SH-SY5Y (cell line): ENCODE measurements around the gene SLX4.

Source experiments
- GATA2 ChIP-seq: IDR thresholded peaks from 2 replicates; pipeline ENCODE4 v1.6.1; 2011; ENCODE audit warnings: mild to moderate bottlenecking, low read depth, low read length
- GATA3 ChIP-seq: IDR thresholded peaks from 2 replicates; pipeline ENCODE4 v1.6.1; 2011; ENCODE audit warnings: low read depth, mild to moderate bottlenecking, low read length, moderate library complexity

Gene SLX4

DNA sequence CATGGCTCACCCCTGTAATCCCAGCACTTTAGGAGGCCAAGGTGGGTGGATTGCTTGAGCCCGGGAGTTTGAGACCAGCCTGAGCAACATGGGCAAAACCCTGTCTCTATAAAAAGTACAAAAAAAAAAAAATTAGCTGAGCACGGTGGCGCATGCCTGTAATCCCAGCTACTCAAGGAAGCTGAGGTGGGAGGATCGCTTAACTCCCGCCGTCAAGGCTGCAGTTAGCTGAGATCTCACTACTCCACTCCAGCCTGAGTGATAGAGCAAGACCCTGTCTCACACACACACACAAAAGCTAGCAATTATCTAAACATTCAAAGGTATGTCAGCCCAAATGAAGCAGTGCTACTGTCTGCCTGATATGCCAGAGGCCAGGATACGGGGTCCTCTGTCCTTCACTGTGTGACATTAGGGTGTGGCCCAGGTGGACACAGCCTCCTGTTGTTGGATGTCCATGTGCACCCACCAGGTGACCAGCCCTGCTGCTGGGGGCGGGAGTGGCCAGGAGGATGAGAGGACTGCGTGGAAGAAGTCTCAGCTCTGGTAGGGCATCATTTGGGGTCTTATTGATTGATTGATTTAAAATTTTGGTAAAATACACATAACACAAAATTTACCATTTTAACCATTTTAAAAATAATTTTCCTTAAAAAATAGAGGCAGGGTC is 38.1 kb downstream of the SLX4 start:
- TF ChIP-seq GATA2 = no peak
- no peak for TF ChIP-seq GATA3

DNA sequence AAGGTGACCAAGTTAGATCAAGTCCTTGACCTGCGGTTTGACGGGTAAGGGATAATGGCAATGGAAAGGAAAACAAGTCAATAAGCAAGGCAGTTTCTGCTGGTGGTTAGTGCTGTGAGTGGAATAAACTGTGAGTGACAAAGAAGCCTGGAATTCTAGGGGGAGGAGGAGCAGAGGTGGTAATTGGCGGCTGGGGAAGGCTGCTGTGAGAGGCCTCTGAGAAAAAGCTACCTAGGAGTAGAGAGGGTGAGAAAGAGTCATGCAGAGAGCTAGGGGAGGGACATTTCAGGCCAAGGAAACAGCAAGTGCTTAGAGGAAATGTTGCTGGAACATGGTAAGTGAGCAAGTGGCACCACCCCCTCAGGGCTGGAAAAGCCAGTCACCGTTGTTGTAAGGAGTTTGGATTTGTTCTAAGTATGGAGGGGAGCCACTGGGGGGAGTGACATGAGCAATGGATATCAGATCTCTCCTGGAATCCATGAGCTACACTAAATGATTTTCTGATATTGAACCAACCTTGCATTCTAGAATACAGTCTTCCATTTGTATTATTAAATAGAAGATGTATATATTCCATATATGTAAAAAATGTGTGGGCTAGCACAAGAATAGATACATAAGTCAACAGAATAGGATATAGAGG is 40.9 kb downstream of the SLX4 start:
- TF ChIP-seq GATA2 (no peak), GATA3 (no peak)

DNA sequence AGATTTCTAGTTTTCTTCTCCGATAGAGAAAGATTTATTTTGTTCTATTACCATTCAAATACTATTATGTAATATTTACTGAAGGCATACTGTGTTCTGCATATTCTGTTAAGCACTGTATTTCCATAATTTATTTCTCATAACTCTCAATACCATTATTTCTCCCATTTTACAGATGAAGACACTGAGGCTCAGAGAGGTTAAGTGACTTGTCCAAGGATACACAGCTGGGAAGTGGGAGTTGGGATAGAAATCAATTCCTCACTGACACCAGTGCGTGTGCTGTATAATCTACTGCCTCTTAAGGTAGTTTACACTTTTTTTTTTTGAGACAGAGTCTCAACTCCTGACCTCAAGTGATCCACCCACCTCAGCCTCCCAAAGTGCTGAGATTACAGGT is 41.6 kb downstream of the SLX4 start:
- TF ChIP-seq GATA3 (no peak), GATA2 (no peak)

DNA sequence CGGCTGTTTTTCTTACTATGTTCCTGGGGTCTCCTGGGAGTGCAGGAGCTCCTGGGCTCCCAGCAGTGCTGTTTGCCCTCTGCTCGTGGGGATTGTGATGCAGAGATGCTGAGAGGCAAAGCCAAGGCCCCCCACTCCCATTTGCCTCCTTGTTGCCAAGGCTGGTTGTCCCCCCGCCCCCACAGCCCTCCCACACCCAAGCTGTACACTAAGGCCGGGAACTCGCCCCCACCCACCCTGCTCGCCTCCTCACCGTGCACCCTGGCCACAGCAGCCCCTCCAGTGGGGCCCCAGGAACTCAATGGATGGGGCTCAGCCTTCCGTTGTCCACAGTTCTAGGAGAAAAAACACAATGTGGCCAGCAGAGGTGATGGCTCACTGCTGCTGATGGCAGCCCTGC is 44.4 kb downstream of the SLX4 start:
- TF ChIP-seq GATA3 = no peak

DNA sequence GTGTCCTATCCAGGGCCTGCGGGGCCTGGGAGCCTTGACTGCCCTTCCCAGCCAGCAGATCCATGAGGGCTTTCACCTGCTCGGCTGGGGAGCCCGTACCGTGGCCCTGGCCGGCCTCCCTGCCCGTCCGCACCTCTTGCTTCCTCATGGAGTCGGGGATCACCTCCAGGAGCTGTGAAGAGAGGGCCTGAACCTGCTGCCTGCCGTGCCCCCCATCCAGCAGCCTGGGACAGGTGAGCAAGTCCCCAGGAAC is 46.6 kb downstream of the SLX4 start:
- TF ChIP-seq GATA2 = no peak
- TF ChIP-seq GATA3 = no peak

DNA sequence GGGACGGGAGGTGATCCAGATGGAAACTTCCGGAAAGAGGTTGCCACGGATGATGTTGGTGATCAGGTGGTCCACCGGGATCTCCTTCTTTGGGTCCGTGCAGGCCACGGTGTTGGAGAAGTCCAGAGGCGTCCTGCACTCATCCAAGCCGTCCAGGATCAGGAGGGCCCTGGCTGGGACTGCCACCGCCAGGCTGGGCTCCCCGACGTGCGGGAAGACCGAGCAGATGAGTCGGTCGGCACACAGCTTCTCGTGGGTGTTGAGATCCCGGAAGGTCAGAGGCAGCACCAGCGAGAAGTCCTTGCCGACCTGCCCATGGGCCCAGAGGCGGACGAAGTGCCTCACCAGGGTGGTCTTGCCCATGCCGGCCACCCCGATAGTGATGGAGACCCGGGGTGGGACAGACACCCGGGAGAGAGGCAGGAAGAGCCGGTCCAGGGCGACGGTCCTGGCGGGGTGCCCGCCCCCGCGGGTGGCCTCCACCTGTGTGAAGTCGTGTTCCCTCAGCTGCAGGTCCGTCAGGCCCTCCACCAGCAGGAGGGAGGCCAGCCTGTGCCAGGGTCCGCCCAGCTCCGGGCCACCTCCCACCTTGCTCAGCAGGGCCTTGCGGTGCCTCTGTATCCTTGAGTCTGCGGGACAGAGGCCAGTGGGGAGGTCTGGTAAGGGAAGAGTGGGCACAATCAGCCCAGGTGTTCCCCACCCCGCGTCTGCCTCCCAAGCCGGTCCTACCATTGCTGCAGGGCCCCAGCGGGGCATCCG is 47.1 kb downstream of the SLX4 start:
- TF ChIP-seq GATA3 (no peak), GATA2 (no peak)

DNA sequence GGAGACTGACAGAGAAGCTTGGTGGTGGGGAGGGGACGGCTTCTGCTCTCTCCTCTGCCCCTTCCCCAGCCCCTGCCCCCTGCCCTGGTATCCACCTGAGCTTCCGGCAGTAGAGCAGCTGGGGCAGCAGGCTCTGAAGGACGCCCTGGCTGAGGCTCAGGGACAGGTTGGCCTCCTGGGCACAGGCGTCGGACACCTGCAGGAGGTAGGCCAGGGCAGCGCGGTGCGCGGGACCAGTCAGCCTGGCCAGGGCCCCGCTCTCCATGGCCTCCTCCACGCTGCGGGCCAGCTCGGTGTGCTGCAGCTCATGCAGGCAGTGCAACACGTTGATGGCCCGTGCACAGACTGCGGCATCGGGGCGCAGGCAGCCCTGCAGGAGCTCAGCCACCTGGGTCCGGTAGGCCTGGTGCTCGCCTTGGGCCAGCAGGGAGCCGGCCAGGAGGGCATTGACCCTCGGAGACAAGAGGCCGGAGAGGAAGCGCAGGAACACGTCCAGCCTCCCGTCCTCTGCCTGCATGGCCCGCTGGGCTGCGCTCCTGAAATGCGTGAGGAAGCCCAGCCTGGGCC is 48.4 kb downstream of the SLX4 start:
- no peak for TF ChIP-seq GATA3
- TF ChIP-seq GATA2 = no peak

DNA sequence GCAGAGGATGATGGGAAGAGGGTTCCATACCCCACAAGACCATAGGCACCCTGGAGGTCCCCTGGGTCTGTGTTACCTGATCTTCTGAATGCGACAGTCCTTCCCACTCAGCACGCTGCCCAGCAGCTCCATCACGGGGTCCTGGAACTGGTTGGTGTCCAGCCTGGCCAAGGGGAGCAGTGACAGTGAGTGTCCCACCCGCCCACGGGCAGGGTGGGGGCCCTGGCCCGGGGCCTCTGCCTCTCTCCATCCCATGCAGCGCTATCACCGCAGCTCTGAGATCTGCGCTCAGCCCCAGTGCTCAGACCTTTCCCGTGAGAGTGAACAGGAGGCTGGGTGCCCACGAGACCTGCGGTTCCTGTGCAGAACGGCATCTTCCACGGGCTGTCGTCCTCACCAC is 49.8 kb downstream of the SLX4 start:
- TF ChIP-seq GATA2 (no peak), GATA3 (no peak)

DNA sequence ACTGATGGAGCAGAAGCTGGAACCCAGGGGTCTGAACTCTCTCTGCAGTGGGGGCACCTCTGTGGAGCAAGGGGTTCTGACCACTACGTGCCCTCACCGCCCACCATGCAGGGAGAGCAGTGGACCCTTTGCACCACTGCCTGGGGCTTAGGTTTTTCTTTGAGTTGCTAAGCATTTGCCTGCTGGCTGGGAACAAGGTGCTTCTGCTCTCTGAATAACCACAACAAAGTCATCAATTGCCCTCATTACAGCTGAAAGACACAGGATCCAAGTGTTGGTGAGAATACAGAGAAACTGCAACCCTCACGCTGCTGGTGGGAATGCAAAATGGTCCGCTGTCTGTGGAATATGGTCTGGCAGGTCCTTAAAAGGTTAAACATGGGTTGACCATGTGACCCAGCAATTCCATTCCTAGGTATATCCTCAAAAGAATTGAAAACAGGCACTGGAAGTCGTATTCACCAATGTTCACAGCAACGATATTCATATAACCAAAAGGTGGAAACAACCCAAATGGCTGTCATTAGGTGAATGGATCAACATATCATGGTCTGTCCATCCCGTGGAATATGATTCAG is 57.0 kb downstream of the SLX4 start:
- TF ChIP-seq GATA3 (no peak), GATA2 (no peak)

DNA sequence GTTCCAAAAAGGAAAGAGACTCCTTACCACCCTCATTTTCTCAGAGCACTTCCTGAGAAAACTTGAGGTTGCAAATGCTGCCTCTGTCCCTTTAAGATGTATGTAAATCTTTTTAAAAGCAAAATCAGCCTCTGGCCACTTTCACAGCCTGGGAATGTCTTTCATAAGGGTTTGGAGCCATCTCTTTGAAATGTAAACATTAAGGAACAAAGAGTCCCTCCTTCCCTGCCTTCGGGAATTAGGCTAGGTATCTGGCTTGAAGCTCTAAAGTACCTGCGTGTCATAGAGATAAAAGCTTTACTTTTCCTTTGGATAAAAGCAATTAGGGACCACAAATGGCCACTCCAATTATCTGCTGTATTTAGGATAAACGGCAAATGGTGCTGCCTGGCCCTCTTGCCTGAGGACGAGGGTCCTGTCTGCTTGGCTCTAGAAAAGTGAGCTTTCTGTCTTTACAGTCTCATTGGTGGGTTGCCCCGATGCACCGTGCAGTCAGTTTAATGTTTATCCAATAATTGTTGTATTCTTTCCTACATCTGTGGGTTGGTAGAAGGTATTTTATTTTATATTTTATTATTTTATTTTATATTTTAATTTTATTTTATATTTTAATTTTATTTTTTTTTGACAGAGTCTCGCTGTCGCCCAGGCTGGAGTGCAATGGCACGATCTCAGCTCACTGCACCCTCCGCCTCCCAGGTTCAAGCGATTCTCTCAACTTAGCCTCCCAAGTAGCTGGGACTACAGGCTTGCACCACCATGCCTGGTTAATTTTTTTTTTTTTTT is 58.1 kb downstream of the SLX4 start:
- TF ChIP-seq GATA2 = no peak
- no peak for TF ChIP-seq GATA3

DNA sequence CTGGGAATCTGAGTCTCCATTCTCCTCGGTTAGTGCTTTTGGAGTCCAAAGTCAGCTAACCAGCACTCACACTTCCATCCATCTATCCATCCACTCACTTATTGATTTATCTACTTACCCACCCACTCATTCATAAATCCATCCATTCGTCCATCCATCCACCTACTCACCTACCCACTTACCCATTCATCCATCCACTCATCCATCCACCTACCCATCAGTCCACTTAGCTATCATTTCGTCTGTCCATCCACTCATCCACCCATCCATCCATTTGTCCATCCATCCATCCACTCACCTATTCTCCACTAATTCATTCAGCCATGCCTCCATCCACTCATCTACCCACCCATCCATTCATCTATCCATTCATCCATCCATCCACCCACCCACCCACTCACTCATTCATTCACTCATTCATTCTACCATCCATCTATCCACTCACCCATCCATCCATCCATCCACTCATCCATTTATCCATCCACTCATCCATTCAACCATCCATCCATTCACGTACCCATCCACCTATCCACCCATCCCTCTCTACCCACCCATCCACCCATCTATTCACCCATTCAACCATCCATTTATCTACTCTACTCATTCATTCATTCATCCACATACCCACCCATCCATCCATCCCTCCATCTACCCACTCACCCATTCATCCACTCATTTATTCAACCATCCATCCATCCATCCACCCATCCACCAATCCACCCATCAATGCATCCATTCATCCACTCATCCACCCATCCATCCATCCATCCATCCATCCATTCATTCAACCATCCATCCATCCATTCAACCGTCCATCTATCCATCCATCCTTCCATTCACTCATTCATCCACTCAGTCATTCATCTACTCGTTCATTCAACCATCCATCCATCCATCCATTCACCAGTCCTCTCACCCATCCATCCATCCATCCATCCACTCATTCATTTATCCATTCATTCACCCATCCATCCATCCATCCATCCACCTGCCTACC is 60.3 kb downstream of the SLX4 start:
- TF ChIP-seq GATA3 = no peak
- no peak for TF ChIP-seq GATA2

DNA sequence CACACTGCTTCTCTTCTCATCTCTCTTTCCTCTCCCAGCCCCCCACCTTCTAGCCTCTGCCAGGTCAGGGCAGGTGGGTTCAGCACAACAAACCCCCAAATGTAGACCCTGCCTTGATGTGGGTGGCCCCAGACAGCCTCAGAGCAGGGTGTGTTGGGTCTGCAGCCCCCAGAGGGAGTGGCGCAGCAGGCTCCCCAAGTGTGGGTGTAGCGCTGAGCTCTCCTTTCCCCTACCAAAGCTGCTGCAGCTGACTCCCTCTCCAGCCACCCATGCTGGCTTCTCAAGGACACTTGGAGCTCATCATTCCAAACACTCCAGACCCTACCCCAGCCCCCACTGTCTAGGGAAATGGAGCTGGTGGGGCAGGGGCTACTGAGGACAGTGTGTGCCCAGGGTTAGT is 61.5 kb downstream of the SLX4 start:
- no peak for TF ChIP-seq GATA3
- no peak for TF ChIP-seq GATA2

DNA sequence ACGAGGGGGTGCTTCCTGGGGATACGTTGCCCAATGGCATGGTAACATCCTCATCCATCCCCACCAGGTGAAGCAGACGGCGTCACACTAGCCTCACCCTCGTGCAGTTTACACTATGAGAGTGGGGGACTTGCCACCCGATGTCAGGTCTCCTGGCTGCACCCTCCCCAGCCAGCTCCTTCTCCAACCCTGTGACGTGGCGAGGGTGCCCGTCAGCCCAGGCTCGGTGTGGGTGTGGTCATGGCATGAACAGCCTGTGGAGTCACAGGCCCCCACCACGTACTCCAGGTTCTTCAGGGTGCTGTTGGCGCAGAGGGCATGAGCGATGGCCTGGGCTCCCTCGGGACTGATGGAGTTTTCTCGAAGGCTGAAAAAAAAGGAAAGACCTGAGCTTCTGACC is 62.5 kb downstream of the SLX4 start:
- TF ChIP-seq GATA3 (no peak), GATA2 (no peak)

DNA sequence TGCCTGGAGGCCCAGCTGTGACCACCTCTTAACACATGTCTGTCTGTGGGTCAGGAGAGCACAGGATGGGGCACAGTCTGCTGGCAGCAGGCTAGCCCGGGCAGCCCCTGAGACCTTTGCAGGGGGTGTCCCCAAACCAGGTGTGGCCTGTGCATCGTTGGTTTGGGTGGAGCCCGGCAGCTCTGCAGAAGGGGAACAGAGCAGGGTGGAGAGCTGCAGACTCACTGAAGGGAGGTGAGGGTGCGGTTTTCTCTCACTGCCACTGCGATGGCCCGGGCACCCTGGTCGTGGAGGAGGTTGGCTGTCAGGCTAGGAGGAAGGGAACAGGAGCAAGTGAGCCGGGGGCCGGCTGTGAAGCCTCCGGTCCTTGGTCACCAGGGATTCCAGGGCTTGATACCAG is 63.0 kb downstream of the SLX4 start:
- TF ChIP-seq GATA2 (no peak), GATA3 (no peak)
